Breast epithelium (tissue), 3 donors: ENCODE data around the gene RUVBL2.

Source experiments
- POLR2A ChIP-seq: fragments of 450-650 bp; IDR thresholded peaks from one replicate; pipeline ENCODE4 v1.6.1; 2016; ENCODE audit warnings: antibody characterized with exemption, mild to moderate bottlenecking, moderate library complexity
- TF ChIP-seq, protein P1 (sequence below), 3 donors: fragments of 450-650 bp; IDR thresholded peaks; one replicate each; pipeline ENCODE4 v1.5.1; 2016 to 2017; ENCODE audit warnings: antibody characterized with exemption in 3 of 3, mild to moderate bottlenecking in 3 of 3, moderate library complexity in 3 of 3

DNA sequence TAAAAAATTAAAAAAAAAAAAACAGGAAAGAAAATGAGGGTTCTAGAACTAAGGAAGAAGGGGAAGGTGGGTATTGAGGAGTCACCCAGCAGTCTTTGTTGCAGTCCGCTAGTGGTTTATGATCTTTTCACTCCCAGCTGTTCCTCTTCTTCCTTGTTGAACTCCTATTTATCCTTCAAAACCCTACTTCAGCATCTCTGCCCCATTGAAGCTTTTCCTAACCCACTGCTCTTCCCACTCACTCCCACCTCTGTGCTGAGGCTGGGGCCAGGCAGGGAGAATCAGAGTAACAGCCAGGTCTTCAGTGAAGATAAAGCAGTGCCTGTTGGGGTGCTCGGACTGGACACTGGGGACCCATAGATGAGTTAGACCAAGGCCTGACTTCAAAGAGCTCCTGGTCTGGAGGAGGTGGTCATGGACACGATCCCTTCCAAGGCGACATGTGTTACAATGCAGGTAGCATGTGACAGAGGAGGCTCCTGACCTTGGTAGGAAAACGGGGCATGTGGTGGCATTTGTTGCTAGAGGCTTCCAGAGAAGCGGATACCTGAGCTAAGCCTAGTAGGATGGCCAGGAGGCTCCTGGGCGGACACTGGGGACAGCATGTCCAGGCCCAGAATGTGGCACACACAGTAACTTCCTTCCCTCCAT lies 11.4 kb downstream of the RUVBL2 start:
- TF ChIP-seq, protein P1, sequence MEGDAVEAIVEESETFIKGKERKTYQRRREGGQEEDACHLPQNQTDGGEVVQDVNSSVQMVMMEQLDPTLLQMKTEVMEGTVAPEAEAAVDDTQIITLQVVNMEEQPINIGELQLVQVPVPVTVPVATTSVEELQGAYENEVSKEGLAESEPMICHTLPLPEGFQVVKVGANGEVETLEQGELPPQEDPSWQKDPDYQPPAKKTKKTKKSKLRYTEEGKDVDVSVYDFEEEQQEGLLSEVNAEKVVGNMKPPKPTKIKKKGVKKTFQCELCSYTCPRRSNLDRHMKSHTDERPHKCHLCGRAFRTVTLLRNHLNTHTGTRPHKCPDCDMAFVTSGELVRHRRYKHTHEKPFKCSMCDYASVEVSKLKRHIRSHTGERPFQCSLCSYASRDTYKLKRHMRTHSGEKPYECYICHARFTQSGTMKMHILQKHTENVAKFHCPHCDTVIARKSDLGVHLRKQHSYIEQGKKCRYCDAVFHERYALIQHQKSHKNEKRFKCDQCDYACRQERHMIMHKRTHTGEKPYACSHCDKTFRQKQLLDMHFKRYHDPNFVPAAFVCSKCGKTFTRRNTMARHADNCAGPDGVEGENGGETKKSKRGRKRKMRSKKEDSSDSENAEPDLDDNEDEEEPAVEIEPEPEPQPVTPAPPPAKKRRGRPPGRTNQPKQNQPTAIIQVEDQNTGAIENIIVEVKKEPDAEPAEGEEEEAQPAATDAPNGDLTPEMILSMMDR (IDR thresholded peaks at IDR 0.05), result no peak
- no peak for TF ChIP-seq POLR2A
